ENCODE measurements around the gene GTF2E1.

DNA sequence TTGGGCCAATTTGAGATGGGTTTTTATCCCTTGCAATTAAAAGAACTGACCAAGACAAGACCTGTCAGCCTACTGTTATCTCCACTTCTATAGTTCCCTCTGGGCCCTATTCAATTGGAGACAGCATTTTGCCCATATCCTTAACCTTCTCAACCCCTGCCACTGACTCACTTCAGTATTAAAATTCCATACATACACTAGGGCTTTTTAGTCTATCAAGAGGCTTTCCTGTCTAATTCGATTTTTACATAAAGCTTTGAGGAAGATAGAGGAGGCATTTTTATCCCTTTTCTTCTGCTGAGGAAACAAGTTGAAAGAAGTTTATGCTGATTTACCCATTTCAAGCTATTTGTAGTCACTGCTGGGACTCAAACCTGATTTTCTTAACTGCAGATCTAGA, 51.1 kb downstream of the GTF2E1 start:
- TF ChIP-seq TEAD4 (IDR thresholded peaks at IDR 0.05) (no peak), TCF12 (IDR thresholded peaks at IDR 0.05; ENCODE audit: low read depth) (no peak), YY1 (IDR thresholded peaks at IDR 0.05; ENCODE audit: low read depth) (no peak), RAD21 (IDR thresholded peaks at IDR 0.05; ENCODE audit: low read depth) (no peak), EP300 (IDR thresholded peaks at IDR 0.05; ENCODE audit: borderline replicate concordance) (no peak), CREB1 (IDR thresholded peaks at IDR 0.05; ENCODE audit: low read depth) (no peak), EGR1 (IDR thresholded peaks at IDR 0.05) (no peak), CEBPB (IDR thresholded peaks at IDR 0.05) (no peak), ZBTB7A (IDR thresholded peaks at IDR 0.05; ENCODE audit: low read depth) (no peak), TAF1 (IDR thresholded peaks at IDR 0.05; ENCODE audit: low read depth) (no peak), NFIC (IDR thresholded peaks at IDR 0.05) (no peak)
- TF ChIP-seq, protein P1, sequence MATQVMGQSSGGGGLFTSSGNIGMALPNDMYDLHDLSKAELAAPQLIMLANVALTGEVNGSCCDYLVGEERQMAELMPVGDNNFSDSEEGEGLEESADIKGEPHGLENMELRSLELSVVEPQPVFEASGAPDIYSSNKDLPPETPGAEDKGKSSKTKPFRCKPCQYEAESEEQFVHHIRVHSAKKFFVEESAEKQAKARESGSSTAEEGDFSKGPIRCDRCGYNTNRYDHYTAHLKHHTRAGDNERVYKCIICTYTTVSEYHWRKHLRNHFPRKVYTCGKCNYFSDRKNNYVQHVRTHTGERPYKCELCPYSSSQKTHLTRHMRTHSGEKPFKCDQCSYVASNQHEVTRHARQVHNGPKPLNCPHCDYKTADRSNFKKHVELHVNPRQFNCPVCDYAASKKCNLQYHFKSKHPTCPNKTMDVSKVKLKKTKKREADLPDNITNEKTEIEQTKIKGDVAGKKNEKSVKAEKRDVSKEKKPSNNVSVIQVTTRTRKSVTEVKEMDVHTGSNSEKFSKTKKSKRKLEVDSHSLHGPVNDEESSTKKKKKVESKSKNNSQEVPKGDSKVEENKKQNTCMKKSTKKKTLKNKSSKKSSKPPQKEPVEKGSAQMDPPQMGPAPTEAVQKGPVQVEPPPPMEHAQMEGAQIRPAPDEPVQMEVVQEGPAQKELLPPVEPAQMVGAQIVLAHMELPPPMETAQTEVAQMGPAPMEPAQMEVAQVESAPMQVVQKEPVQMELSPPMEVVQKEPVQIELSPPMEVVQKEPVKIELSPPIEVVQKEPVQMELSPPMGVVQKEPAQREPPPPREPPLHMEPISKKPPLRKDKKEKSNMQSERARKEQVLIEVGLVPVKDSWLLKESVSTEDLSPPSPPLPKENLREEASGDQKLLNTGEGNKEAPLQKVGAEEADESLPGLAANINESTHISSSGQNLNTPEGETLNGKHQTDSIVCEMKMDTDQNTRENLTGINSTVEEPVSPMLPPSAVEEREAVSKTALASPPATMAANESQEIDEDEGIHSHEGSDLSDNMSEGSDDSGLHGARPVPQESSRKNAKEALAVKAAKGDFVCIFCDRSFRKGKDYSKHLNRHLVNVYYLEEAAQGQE (IDR thresholded peaks at IDR 0.05; ENCODE audit: low read depth), result no peak
- TF ChIP-seq, protein P2, sequence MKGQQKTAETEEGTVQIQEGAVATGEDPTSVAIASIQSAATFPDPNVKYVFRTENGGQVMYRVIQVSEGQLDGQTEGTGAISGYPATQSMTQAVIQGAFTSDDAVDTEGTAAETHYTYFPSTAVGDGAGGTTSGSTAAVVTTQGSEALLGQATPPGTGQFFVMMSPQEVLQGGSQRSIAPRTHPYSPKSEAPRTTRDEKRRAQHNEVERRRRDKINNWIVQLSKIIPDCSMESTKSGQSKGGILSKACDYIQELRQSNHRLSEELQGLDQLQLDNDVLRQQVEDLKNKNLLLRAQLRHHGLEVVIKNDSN (IDR thresholded peaks at IDR 0.05), result no peak
- TF ChIP-seq, protein P3, sequence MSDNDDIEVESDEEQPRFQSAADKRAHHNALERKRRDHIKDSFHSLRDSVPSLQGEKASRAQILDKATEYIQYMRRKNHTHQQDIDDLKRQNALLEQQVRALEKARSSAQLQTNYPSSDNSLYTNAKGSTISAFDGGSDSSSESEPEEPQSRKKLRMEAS (IDR thresholded peaks at IDR 0.05), result no peak
